ENCODE data around the gene DDX1.

DDX1 gene

DNA sequence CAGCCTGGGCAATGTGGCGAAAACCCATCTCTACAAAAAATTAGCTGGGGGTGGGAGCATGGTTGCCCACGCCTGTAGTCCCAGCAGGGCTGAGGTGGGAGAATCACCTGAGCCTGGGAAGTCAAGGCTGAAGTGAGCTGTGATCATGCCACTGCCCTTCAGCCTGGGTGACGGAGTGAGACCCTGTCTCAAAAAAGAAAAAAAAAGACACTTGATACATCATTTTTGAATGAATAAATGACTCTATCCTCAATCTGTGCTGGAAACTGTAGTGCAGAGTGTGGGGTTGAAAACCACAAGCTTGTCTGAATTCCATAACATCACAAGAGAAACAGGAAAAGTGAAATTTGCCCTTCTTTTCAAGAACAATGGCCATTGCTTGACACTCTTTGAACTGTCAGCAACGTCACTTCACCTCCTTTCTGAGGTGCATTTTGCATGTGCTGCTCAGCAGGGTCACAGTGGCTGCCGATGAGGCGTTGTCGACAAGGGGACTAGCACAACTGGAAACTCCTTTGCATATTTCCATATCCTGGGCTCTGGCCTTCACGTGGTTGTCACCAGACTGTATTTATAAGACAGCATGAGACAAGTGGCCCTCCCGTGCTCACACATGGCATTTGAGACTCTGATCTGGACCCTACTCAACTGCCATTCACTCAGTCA is 54.2 kb downstream of the DDX1 start:
- DNase-seq (ENCODE audit: low read depth in 2 of 2): no peak

DNA sequence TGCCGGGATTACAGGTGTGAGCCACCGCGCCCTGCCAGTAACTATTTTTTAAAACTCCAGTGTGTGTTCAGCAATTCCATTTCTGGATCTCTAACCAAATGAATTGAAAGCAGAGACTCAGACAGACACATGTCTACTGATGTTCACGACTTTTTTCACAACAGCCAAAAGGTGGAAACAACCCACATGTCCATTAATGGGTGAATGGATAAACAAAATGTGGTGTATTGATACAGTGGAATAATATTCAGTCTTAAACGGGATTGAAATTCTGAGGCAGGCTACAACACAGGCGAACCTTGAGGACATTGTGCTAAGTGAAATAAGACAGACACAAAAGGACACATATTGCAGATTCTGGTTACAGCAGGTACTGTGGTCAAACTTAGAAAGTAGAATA is 55.0 kb downstream of the DDX1 start:
- no peak for DNase-seq (ENCODE audit: low read depth in 2 of 2)

DNA sequence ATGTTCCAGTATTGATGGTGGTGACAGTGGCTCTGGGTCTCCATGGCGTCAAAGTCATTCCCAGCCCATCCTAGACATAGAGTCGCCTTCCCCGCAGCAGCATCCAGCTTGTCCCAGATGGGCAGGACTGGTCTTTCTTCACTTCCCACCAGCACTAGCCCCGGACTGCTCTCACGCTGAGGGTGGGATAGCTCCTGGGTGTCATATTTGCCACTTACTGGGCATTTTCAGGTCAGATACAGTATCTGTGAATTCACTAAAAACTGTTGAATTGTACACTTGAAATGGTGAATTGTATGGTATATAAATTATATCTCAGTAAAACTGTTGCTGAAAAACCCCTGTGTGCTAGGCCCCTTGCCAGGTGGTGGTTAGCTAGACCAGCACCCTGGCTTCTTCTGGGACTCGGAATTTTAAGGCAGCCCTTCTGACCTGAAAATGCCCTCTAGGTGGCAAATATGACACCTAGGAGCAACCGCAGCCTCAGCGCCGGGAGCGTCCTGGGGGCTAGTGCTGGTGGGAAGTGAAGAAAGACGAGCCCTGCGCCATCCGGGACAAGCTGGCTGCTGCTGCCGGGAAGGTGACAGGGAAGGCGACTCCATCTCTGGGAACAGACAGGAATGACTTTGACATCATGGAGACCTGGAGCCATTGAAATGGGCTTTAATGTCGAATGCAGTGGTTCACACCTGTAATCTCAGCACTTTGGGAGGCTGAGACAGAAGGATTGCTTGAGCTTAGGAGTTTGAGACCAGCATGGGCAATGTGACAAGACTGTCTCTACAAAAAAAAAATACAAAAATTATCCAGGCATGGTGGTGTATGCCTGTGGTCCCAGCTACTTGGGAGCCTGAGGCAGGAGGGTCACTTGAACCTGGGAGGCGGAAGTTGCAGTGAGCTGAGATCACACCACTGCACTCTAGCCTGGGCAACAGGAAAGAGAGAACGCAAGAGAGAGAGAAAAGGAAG is 56.2 kb downstream of the DDX1 start:
- no peak for DNase-seq (ENCODE audit: low read depth in 2 of 2)

DNA sequence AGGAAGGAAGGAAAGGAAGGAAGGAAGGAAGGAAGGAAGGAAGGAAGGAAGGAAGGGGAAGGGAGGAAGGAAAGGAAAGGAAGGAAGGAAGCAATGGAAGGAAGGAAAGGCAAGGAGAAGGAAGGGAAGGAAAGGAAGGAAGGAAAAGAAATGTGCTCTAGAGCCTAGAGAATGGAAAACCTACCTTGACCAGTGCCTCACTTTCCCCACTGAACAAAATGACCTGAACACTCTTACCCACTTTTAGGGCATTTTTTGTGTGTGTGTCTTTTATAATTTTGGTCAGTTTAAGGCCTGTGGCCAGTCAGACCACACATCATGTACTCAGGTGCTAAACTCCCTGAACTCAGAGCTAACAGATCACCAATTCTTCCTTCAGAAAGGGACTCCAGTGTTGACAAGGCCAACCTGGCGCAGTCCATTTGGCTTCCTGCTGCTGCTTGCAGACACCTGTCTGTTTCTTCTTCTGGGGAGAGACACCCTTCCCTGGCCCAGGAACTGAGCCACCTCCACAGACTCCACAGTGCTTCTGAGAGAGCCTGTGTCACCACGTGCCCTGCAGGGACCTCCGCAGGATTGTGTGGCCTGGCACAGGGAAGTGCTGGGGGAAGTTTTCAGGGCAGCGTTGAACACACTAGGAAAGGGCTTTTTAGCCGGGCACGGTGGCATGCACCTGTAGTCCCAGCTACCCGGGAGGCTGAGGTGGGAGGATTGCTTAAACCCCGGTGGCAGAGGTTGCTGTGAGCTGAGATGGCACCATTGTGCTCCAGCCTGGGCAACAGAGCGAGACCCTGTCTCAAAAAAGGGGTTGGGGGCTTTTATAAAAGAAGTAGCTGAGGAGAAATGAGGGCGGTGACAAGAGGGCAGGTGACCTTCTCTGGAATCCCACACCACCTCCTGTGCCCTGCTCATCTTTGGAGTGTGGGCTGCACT is 57.2 kb downstream of the DDX1 start:
- no peak for DNase-seq (ENCODE audit: low read depth in 2 of 2)

DNA sequence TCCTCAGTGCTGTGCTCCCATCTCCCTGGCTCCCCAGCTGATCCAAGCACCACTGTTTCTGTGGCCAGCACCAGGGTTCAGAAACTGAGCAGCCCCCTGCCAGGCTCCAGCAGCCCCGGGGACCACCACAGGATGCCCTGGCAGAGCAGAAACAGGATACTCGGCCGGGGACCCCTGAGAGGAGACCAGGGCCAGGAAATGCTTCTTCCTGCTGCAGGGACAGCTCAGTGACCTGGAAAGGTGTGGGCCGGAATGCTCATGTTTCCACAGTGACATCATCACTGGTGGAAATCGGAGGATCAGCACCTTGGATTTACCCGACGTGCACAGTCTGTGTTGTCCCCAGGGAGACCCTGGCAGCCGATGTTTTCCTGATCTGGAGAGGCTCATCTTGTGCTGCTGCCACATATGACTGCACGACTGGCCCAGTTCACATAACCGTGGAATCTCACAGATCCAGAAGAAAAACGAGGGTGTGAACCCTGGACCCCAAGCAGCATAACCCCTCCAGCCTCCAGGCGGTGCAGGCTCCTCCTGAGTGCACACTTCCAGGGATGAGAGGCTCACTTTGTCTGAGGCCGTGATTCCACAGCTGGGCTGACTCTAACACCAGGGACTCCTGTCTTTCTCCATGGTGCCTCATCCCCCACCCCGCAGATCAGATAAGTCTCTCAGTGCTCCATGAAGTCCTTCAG is 58.0 kb downstream of the DDX1 start:
- DNase-seq (ENCODE audit: low read depth in 2 of 2): no peak

DNA sequence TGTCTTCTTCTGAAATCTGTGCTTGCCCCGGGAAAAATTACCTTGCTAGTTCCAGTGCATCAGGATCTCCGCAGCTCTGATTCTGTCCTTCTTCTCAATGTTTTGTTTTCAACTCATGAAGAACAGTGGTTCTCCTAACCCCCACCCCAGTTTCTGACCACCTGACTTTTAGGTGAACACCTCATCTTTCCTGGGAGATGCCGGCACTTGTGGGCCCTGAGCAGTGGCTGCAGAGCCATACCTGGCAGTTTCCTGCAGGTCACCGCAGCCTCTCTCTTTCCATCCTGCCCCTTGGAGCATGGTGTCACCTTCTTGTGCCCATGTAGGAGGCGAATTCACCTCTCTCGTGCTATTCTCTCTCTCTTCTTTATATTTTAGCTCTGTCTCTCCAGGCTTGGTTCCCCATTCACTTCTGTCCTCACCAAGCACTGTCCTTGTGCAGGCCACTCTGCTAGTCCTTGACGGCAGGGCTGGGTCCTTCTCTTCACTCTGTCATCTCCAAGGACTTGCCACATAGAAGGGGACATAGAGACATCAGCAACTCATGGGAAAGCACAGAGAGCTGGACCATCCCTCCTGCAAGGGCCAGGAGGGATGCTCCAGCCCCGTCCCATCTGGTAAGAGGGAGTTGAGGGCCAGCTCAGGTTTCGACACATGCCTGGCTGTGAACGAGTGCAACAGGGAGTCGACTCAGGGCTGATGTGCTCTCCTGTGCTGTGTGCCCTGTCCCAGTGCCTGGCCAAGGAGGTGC is 59.1 kb downstream of the DDX1 start:
- DNase-seq (ENCODE audit: low read depth in 2 of 2): no peak

DNA sequence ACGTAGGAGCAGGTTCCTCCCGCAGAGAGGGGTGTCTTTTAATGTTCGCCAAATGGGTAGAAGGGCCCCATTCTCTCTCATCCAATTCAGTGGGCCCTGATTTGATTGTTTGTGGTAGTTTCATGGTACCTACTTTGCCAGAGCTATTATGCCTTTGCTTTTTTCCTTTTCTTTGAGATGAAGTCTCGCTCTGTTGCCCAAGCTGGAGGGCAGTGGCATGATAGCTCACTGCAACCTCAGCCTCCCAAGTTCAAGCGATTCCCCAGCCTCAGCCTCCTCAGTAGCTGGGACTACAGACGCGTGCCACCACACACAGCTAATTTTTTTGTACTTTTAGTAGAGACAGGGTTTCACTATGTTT is 59.7 kb downstream of the DDX1 start:
- DNase-seq (ENCODE audit: low read depth in 2 of 2): no peak

DNA sequence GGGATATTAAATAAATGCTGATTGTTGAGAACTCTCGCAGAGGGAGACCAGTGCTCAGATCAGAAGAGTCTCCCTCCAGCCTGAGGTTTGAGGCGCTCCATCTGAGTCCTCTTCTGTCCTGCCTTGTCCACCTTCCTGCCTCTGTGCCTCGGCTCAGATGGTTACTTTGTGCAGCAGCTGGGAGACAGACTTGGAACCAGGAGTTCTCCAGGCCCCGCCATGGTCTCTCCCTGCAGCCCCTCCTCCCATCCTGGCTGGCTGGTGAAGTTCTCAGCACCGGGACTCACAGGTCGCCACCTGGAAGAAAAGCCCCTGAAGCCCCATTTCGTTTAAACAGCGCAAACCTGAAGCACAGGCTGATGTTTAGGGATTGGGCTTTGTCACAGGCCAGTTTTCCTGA is 60.6 kb downstream of the DDX1 start:
- DNase-seq (ENCODE audit: low read depth in 2 of 2): no peak

GRCh38 chr2:15652801-15653200 is 61.1 kb downstream of the DDX1 start:
- no peak for DNase-seq (ENCODE audit: low read depth in 2 of 2)

GRCh38 chr2:15653806-15654726 is 62.4 kb downstream of the DDX1 start:
- no peak for DNase-seq (ENCODE audit: low read depth in 2 of 2)

DNA sequence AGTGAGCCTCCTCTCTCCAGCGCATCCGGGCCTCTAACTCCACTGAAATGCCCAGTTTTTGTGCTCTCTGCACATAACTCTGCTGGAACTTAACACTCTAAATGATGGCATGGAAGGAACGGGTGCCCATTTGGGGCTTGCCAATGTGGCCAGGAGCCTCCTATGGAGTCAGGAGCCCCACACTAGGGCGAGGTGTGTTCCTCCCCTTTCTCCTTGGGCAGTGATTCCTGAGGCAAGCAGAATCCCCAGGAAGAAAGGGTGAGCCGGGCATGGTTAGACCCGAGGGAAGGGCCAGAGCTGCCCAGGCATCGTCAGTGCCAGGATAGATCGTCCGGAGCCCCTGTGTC is 63.0 kb downstream of the DDX1 start:
- DNase-seq (ENCODE audit: low read depth in 2 of 2): no peak

DNA sequence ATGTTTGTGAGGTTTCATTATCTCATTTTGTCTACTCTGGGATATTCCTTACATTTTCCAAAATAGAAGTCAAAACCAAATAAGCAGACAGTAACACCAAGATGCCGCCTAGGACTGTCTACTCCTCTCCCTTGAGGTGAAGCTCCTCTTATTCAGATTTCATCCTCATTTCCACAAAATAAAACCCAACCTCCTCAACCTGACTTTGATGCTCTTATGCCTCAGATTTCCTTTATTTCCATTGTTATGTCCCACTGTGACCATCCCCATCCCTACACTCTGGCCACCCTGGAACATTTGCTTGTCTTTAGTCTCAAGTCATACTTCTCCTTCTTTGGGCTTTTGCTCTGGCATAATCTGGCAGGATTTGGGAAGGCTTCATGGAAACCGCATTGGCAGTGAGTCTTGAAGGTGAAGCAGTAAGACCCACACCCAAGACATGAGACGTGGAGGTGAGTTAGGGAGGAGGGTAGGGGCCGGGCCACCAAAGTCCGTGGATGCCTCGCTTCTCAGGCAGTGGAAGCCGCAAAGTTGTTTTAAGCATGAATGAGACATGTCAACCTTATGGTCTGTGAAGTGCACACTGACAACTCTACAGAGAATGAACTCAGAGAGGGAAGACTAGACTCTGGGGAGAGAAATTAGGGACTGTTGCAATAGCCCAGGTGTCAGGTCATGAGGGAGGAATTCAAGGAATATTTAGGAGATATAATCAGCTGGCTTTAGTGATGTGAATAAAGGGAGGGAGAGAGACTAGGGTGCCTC is 63.6 kb downstream of the DDX1 start:
- DNase-seq (ENCODE audit: low read depth in 2 of 2): no peak

- DNase-seq (ENCODE audit: low read depth in 2 of 2): no peak
Observed at GRCh38 chr2:15656090-15656489, 64.4 kb downstream of the DDX1 start.

DNA sequence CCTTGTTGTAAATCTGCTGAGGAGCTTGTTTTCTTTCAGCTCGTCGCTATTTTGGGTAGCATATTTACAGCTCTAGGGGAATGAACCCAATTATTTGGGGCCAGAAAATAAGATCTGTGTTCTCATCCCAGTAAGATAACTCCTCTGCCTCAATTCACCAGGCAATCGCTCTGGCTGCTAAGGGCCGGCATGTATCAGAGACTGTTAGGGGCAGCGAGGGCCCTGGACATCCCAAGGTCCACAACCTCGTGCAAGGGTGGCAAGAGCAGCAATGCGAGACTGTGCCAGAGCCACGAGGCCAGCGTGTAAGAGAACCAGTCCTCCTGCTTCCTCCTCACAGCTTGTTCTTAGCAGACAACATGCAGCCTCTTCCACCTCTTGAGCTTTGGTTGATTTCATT is 66.1 kb downstream of the DDX1 start:
- no peak for DNase-seq (ENCODE audit: low read depth in 2 of 2)

GRCh38 chr2:15658911-15659310 is 67.2 kb downstream of the DDX1 start:
- no peak for DNase-seq (ENCODE audit: low read depth in 2 of 2)

DNA sequence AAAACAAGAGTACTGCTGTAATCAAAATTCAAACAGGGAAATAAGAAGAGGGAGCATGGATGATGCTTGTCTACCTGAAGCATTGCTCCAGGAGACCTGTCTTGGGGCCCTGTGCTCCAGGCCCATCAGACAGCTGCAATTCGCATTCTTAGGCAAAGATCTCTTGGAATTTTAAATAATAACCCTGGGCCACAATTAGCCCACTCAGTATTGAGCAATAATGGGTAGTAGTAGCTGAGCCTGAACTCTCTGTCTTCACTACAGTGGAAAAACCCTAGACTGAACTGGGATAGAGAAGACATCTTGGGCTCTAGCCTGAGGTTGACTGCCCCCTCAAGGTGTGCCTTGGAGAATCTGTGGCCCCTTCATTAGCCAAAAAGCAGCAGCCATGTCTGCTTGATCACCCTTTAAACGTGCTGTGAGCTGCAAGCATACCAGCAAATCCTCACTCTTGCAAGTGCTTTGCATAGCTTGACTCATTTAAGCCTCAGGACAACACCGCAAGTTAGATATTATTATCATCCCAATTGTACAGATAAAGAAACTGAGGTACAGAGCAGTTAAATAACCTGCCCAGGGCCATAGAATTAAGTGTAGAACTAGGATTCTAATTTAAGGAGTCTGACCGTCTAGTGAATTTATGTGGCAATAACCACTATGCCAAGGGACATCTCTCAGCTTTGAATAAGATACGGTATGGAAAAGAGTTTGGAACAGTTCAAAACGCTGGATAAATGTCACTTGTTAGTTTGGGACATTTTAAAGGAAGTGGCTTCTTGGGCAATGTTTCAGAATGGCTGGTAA is 69.0 kb downstream of the DDX1 start:
- DNase-seq (ENCODE audit: low read depth in 2 of 2): no peak

- DNase-seq (ENCODE audit: low read depth in 2 of 2): no peak
Observed at GRCh38 chr2:15661295-15661569, 69.6 kb downstream of the DDX1 start.

DNA sequence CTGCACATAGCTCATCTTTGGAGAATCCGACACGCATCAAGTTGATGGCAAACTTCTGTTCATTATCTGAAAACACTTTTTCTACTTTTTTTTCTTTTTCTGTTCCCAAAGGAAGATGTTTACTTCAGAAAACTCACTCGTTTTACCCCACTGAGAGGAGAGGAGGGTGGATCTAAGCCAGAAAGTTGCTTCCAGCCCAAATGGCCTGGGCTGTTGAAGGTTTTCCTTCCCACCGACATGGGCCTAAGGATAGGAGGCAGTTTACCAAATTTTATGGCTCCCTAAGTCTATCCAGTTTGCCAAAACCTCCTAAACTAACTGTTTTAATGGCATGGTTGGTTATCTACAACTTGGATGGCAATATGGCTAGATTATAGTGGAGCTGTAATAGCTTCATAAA is 70.4 kb downstream of the DDX1 start:
- no peak for DNase-seq (ENCODE audit: low read depth in 2 of 2)

- no peak for DNase-seq (ENCODE audit: low read depth in 2 of 2)
Observed at GRCh38 chr2:15662579-15662978, 70.9 kb downstream of the DDX1 start.
